Neuronal stem cell (in vitro differentiated cells): ENCODE data around the gene SLC7A14.

ENCODE experiments used
- DNase-seq: peaks from one replicate; pipeline ENCODE4 v3.0.0-alpha.2; 2013; ENCODE audit warnings: low spot score
- H2AFZ ChIP-seq: one replicate; pipeline ENCODE4 v1.6.1; 2013; ENCODE audit warnings: mild to moderate bottlenecking, low read length, inconsistent platforms
- H2AK5ac ChIP-seq: 2 replicates; pipeline ENCODE4 v1.6.1; 2013; ENCODE audit warnings: low read depth, mild to moderate bottlenecking, inconsistent platforms, low read length, moderate library complexity, mixed read lengths
- H2BK120ac ChIP-seq: 2 replicates; pipeline ENCODE4 v1.6.1; 2013; ENCODE audit warnings: low read depth, mild to moderate bottlenecking, inconsistent platforms, low read length, moderate library complexity, mixed read lengths
- H2BK12ac ChIP-seq: one replicate; pipeline ENCODE4 v1.6.1; 2013; ENCODE audit warnings: low read length, inconsistent platforms
- H2BK15ac ChIP-seq: 2 replicates; pipeline ENCODE4 v1.6.1; 2013; ENCODE audit warnings: mild to moderate bottlenecking, low read length, inconsistent platforms, mixed read lengths
- H2BK5ac ChIP-seq: one replicate; pipeline ENCODE4 v1.6.1; 2013; ENCODE audit warnings: inconsistent platforms, mild to moderate bottlenecking, low read length, moderate library complexity
- H3K14ac ChIP-seq: one replicate; pipeline ENCODE4 v1.6.1; 2013; ENCODE audit warnings: low read length, inconsistent platforms
- H3K18ac ChIP-seq: 2 replicates; pipeline ENCODE4 v1.6.1; 2013; ENCODE audit warnings: low read length, inconsistent platforms
- H3K23ac ChIP-seq: 2 replicates; pipeline ENCODE4 v1.6.1; 2013; ENCODE audit warnings: low read depth, mild to moderate bottlenecking, mixed read lengths, low read length, inconsistent platforms; ENCODE audit not compliant: poor library complexity
- H3K27ac ChIP-seq: replicated peaks from 3 replicates; pipeline ENCODE4 v1.5.1; 2013; ENCODE audit warnings: low read length, inconsistent platforms
- H3K27me3 ChIP-seq, 3 experiments: 2 replicates each; pipeline ENCODE4 v1.6.1; 2013; ENCODE audit warnings: low read length in 3 of 3, mild to moderate bottlenecking in 2 of 3, inconsistent platforms in 1 of 3, low read depth in 1 of 3, mixed read lengths in 1 of 3, moderate library complexity in 1 of 3; ENCODE audit not compliant: control insufficient read depth in 3 of 3, insufficient read depth in 3 of 3
- H3K36me3 ChIP-seq, 2 donors: replicated peaks in 1 of 2; 2 replicates each; pipeline ENCODE4 v1.6.1; 2013; ENCODE audit warnings: low read length in 2 of 2; ENCODE audit not compliant: control insufficient read depth in 2 of 2, insufficient read depth in 2 of 2
- H3K4ac ChIP-seq: 2 replicates; pipeline ENCODE4 v1.6.1; 2013; ENCODE audit warnings: inconsistent platforms, mild to moderate bottlenecking, low read length, moderate library complexity
- H3K4me1 ChIP-seq, 2 donors: 1 replicate in 1 of 2; 2 replicates in 1 of 2; pipeline ENCODE4 v1.6.1; 2013; ENCODE audit warnings: low read length in 2 of 2, low read depth in 1 of 2; ENCODE audit not compliant: control insufficient read depth in 2 of 2, insufficient read depth in 1 of 2
- H3K4me2 ChIP-seq: one replicate; pipeline ENCODE4 v1.6.1; 2013; ENCODE audit warnings: mild to moderate bottlenecking, low read length, inconsistent platforms; ENCODE audit not compliant: insufficient read depth, poor library complexity, severe bottlenecking
- H3K4me3 ChIP-seq, 2 donors: 2 replicates each; pipeline ENCODE4 v1.5.1; 2013; ENCODE audit warnings: low read length in 2 of 2, mild to moderate bottlenecking in 2 of 2, inconsistent platforms in 1 of 2, moderate library complexity in 1 of 2
- H3K79me1 ChIP-seq: one replicate; pipeline ENCODE4 v1.6.1; 2013; ENCODE audit warnings: low read depth, mild to moderate bottlenecking, inconsistent platforms, low read length, moderate library complexity
- H3K9ac ChIP-seq: one replicate; pipeline ENCODE4 v1.6.1; 2013; ENCODE audit warnings: mild to moderate bottlenecking, low read depth, low read length, inconsistent platforms; ENCODE audit not compliant: poor library complexity
- H3K9me3 ChIP-seq, 2 donors: replicated peaks in 1 of 2; 2 replicates each; pipeline versions ENCODE3 to v1.6.1; 2013; ENCODE audit warnings: low read length in 2 of 2, mild to moderate bottlenecking in 2 of 2, inconsistent platforms in 1 of 2, low read depth in 1 of 2, mixed read lengths in 1 of 2, moderate library complexity in 1 of 2; ENCODE audit not compliant: control insufficient read depth in 2 of 2, insufficient read depth in 1 of 2
- H4K8ac ChIP-seq: one replicate; pipeline ENCODE4 v1.6.1; 2013; ENCODE audit warnings: low read depth, mild to moderate bottlenecking, inconsistent platforms, low read length, moderate library complexity
- H4K91ac ChIP-seq: one replicate; pipeline ENCODE4 v1.6.1; 2013; ENCODE audit warnings: low read length, low read depth, mild to moderate bottlenecking, inconsistent platforms; ENCODE audit not compliant: poor library complexity
- WGBS, 2 donors: extraction: QIAGEN DNeasy Blood & Tissue Kit; methylation state at CpG; one replicate each; pipeline ENCODE4 v1.1.7; 2013; ENCODE audit warnings: missing lambda C conversion rate in 2 of 2, mixed read lengths in 1 of 2; ENCODE audit not compliant: insufficient read length in 2 of 2, insufficient replicate concordance in 1 of 2; ENCODE audit errors: extremely low coverage in 2 of 2; 5-methylcytosine and 5-hydroxymethylcytosine counted together

SLC7A14 gene

GRCh38 chr3:170602556-170602955 is 16.7 kb upstream of the SLC7A14 start:
- no peak overlapping the region for H4K91ac ChIP-seq
- H4K8ac ChIP-seq, result no peak overlapping the region
- H3K4me3 ChIP-seq, result no peak overlapping the region
- H3K4ac ChIP-seq, result no peak overlapping the region
- H3K27ac ChIP-seq, result no peak overlapping the region
- H2AFZ ChIP-seq, result no peak overlapping the region
- no peaks in the 10 kb centered on the region for H3K79me1 ChIP-seq
- H3K27me3 ChIP-seq, result no peaks in the 10 kb centered on the region
- H2BK5ac ChIP-seq, result no peak overlapping the region
- no peaks in the 10 kb centered on the region for H3K36me3 ChIP-seq
- H3K4me2 ChIP-seq, result no peak overlapping the region
- no peak overlapping the region for H2AK5ac ChIP-seq
- no peak overlapping the region for H3K9ac ChIP-seq
- no peak for DNase-seq
- H3K14ac ChIP-seq, result no peak overlapping the region
- H2BK120ac ChIP-seq, result no peak overlapping the region
- H2BK12ac ChIP-seq, result no peak overlapping the region
- no peak overlapping the region for H2BK15ac ChIP-seq
- H3K4me1 ChIP-seq, result no peaks in the 10 kb centered on the region
- no peak overlapping the region for H3K23ac ChIP-seq
- no peaks in the 10 kb centered on the region for H3K9me3 ChIP-seq
- no peak overlapping the region for H3K18ac ChIP-seq
- WGBS, 2 donors, result no CpG with 5 or more reads among the region's 1 CpG

DNA sequence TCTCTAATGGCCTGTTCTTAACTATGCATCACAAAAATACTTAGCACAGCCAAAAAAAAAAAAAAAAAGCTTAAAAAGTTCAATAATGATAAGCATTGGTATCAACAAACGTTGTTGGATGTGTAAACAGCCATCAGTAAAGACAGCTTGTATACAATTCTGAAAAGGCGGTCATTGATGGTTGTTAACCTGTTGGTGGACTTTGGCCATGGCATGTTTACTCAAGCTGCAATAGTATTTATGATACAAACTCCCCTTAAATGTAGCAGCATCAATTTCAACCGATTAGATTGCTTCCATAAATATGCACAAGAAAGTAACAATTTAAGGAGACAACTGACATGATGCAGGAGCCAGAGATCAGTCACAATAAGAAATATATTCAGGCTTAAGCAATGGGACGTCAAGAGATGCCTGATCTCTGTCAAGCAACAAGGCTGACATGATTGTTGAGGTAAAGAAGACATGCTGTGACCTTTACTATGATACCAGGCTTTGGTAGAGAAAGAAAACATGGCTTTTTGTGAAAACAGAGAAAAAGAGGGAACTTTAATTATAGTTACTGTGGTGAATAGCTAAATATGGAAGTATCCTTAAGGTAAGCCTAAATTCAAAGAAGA is 14.2 kb upstream of the SLC7A14 start:
- Histone ChIP-seq H3K4me3 (no peak overlapping the region), H3K9ac (no peak overlapping the region), H2BK15ac (no peak overlapping the region), H2BK120ac (no peak overlapping the region), H3K23ac (no peak overlapping the region), H3K36me3 (no peaks in the 10 kb centered on the region), H2BK5ac (no peak overlapping the region), H3K27me3 (no peaks in the 10 kb centered on the region), H4K91ac (no peak overlapping the region), H2AFZ (no peak overlapping the region), H3K79me1 (no peaks in the 10 kb centered on the region), H3K9me3 (no peaks in the 10 kb centered on the region), H3K14ac (no peak overlapping the region), H3K4me1 (no peaks in the 10 kb centered on the region), H4K8ac (no peak overlapping the region), H3K4me2 (no peak overlapping the region), H2BK12ac (no peak overlapping the region), H3K18ac (no peak overlapping the region), H2AK5ac (no peak overlapping the region), H3K4ac (no peak overlapping the region), H3K27ac (no peak overlapping the region)
- no peak for DNase-seq
- no CpG with 5 or more reads among the region's 4 CpGs for WGBS, 2 donors

DNA sequence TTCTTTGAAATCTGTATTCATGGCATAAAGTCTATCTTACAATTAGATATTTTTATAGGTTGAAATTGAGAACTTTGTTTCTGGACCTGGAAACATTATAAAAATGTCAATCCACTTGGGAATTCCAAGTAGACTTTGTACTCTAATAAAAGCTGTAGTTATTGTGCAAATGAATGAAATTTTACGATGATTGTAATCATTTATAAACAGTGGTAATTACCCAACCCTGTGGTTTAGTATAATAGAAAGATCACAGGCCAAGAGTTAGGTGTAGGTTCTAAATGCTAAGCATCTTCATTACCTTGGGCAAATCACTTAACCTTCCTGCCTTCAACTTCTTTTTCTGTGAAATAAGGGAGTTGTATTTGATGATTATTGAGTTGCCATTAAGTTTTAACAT is 13.2 kb upstream of the SLC7A14 start:
- Histone ChIP-seq H4K8ac (no peak overlapping the region), H2AK5ac (no peak overlapping the region), H2BK15ac (no peak overlapping the region), H3K14ac (no peak overlapping the region), H3K4me2 (no peak overlapping the region), H3K4me1 (no peaks in the 10 kb centered on the region), H3K27me3 (no peaks in the 10 kb centered on the region), H3K36me3 (no peaks in the 10 kb centered on the region), H3K27ac (no peak overlapping the region), H3K9me3 (no peaks in the 10 kb centered on the region), H2BK5ac (no peak overlapping the region), H2AFZ (no peak overlapping the region), H3K23ac (no peak overlapping the region), H3K9ac (no peak overlapping the region), H4K91ac (no peak overlapping the region), H3K4me3 (no peak overlapping the region), H2BK120ac (no peak overlapping the region), H3K4ac (no peak overlapping the region), H3K79me1 (no peaks in the 10 kb centered on the region), H3K18ac (no peak overlapping the region), H2BK12ac (no peak overlapping the region)
- DNase-seq, result no peak
- WGBS, 2 donors, result no CpG with 5 or more reads among the region's 1 CpG

GRCh38 chr3:170598091-170598502 is 12.2 kb upstream of the SLC7A14 start:
- Histone ChIP-seq H2BK15ac (no peak overlapping the region), H3K9me3 (no peaks in the 10 kb centered on the region), H3K9ac (no peak overlapping the region), H2BK12ac (no peak overlapping the region), H2AK5ac (no peak overlapping the region), H2BK120ac (no peak overlapping the region), H4K8ac (no peak overlapping the region), H3K27me3 (no peaks in the 10 kb centered on the region), H3K27ac (no peak overlapping the region), H3K4me3 (no peak overlapping the region), H3K4me1 (no peaks in the 10 kb centered on the region), H2BK5ac (no peak overlapping the region), H3K14ac (no peak overlapping the region), H3K4ac (no peak overlapping the region), H3K36me3 (no peaks in the 10 kb centered on the region), H3K4me2 (no peak overlapping the region), H2AFZ (no peak overlapping the region), H3K23ac (no peak overlapping the region), H3K18ac (no peak overlapping the region), H4K91ac (no peak overlapping the region), H3K79me1 (no peaks in the 10 kb centered on the region)
- no peak for DNase-seq
